Ascending aorta (tissue), 2 donors: ENCODE data around the gene RPTOR. TPM values are rescaled to one million over a fixed set of nuclear protein-coding genes. Genes with fewer than 3 reads are reported as not detected.

ENCODE experiments used
- DNase-seq, 2 donors: peaks; one replicate each; pipeline ENCODE4 v3.0.0-alpha.2; 2019; ENCODE audit warnings: low spot score in 2 of 2
- H3K27ac ChIP-seq, 2 donors: fragments of 200-600 bp; sonication (generic); one replicate each; pipeline ENCODE4 v1.5.1; 2016 to 2017; ENCODE audit warnings: mild to moderate bottlenecking in 1 of 2
- H3K27me3 ChIP-seq: fragments of 200-600 bp; sonication (generic); one replicate; pipeline ENCODE4 v1.5.1; 2017
- H3K36me3 ChIP-seq, 2 donors: fragments of 200-600 bp; sonication (generic); one replicate each; pipeline ENCODE4 v1.5.1; 2016
- H3K4me1 ChIP-seq, 2 donors: fragments of 200-600 bp; sonication (generic); one replicate each; pipeline ENCODE4 v1.5.1; 2016 to 2017; ENCODE audit warnings: mild to moderate bottlenecking in 1 of 2
- H3K4me3 ChIP-seq, 2 donors: fragments of 200-600 bp; sonication (generic); one replicate each; pipeline ENCODE4 v1.5.1; 2016 to 2017; ENCODE audit warnings: mild to moderate bottlenecking in 1 of 2
- H3K9me3 ChIP-seq, 2 donors: fragments of 200-600 bp; sonication (generic); one replicate each; pipeline ENCODE4 v1.5.1; 2016
- intact Hi-C: fragments of 100-400 bp; cut with DNase I; formaldehyde crosslinking; loops from one replicate; pipeline ENCODE4 v1.15.1; 2023
- total RNA-seq: library from RNA; depleted of rRNA; stranded (reverse); fragments of >200 nt; gene quantifications from one replicate; pipeline ENCODE4 v1.1.0, GENCODE V29; 2016
- TF ChIP-seq, protein P1 (sequence below), 3 experiments: fragments of 200-600 bp in 2 of 3; fragments of 450-650 bp in 1 of 3; sonication (generic) in 2 of 3; IDR thresholded peaks; one replicate each; pipeline ENCODE4 v1.5.1; 2016 to 2019; ENCODE audit warnings: antibody characterized with exemption in 3 of 3, mild to moderate bottlenecking in 1 of 3, moderate library complexity in 1 of 3

The RPTOR gene
- total RNA-seq, 1 donor from 2014 or later: 36.1 TPM

DNA sequence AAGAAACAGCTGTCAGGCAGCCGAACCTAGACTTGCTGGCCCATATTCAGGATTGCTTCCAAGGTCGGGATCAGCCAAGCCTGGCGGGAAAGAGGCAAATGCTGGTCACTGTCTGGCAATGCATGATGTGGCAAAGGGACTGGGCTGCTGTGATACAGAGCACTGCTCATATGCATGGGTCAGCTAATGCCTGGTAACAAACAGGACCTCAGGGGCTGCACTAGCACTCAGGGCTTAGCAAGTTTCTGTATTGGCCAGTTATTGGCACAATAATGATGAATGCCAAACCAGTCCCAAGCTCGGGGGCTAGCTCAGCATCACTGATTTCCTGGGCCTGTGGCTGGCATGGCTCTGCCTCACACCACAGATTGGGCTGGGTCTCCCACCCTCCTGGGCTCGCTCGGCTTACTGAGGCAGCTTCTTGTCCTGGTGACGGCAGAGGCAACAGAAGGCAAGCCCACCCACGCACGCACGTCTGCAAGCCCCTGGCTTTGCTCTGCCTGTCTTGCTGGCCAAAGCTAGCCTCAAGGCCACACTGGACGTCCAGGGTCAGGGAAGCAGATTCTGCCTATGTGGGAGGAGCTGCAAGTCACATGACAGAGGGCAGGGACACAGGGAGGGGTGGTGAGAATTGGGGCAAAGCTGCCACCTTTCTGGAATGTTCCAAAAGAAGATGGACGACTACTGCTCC lies 21.4 kb upstream of the RPTOR start:
- no peaks in the 10 kb centered on the region for H3K4me1 ChIP-seq
- H3K4me3 ChIP-seq: no peak overlapping the region
- no peak for DNase-seq
- H3K36me3 ChIP-seq: no peaks in the 10 kb centered on the region
- no peaks in the 10 kb centered on the region for H3K9me3 ChIP-seq
- intact Hi-C loops: no loop called here
- no peak overlapping the region for H3K27ac ChIP-seq
- no peaks in the 10 kb centered on the region for H3K27me3 ChIP-seq
- TF ChIP-seq, protein P1, sequence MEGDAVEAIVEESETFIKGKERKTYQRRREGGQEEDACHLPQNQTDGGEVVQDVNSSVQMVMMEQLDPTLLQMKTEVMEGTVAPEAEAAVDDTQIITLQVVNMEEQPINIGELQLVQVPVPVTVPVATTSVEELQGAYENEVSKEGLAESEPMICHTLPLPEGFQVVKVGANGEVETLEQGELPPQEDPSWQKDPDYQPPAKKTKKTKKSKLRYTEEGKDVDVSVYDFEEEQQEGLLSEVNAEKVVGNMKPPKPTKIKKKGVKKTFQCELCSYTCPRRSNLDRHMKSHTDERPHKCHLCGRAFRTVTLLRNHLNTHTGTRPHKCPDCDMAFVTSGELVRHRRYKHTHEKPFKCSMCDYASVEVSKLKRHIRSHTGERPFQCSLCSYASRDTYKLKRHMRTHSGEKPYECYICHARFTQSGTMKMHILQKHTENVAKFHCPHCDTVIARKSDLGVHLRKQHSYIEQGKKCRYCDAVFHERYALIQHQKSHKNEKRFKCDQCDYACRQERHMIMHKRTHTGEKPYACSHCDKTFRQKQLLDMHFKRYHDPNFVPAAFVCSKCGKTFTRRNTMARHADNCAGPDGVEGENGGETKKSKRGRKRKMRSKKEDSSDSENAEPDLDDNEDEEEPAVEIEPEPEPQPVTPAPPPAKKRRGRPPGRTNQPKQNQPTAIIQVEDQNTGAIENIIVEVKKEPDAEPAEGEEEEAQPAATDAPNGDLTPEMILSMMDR (IDR thresholded peaks at IDR 0.05): no peak

DNA sequence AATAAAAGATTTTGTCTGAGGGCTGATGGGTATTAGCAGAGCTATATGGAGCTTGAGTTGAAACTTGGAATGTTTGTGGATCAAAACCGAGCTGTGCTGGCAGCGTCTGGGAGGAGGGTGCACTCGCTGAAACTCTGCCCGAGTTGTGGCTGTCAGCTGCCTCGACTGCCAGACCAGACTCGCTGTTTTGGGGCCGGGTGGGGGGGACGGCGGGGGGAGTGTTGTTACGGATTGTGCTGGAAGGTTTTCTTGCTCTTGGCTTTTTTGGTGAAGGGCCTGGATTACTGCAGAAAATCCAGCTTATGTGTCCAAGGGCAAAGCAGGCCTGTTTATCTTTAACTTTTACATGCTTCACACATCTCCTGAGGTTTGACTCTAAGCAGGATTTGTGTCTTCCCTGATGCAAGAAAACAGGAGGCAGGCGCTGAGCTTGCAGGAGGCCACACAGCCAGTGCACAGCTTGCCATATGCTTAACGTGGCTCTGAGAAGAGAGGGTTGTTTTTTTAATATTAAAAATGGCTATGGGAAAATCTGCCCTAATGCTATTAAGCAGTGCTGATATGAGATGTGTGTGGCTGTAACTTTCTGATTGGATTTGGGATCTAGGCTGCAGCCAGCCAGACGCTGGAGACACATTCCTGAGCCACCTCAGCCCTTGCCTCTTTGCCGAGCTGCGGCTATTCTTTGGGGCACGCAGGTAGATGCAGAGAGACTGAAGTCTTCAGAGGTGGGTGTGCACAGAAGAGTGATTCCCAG lies 20.5 kb upstream of the RPTOR start:
- no peaks in the 10 kb centered on the region for H3K27me3 ChIP-seq
- intact Hi-C loops: no loop called here
- TF ChIP-seq, protein P1 (IDR thresholded peaks at IDR 0.05): no peak
- no peaks in the 10 kb centered on the region for H3K36me3 ChIP-seq
- no peak for DNase-seq
- no peaks in the 10 kb centered on the region for H3K4me1 ChIP-seq
- H3K27ac ChIP-seq: no peak overlapping the region
- no peak overlapping the region for H3K4me3 ChIP-seq
- H3K9me3 ChIP-seq: no peaks in the 10 kb centered on the region

DNA sequence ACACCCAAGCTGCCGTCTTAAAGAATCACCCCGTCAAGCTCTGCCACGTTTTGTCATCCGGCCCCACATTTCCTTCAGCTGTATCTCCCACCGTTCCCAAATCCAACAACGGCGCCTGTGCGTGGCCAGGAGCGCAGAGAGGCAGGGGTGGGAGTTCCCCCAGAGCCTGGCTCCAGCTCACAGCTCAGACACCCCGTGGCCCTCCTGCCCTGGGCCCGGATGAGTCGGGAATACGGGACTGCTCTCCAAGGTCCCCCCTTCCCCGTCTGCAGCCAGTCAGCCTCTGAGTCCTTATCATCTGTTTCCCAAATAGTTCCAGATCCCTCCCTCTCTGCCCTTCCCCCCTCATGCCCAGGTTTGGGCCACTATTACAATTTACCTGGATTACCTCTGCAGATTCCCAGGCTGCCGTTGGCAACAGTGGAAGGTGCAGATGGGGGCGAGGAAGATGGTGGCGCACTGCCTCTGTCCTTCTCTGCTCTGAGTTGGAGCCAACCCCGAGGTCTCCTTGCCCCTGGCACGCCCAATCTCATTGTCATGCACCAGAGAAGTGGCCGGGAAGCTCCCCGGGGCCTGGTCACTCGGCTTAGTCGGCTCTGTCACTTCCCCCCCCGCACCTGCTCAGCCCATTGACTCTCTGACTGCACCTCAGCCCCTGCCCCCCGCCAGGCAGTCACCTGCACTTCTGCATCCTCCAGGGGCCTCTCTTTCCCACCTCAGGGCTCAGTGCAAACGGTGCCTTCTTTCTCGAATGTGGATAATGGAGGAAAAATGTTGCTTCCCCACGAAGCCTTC lies 18.3 kb upstream of the RPTOR start:
- Histone ChIP-seq H3K36me3 (no peaks in the 10 kb centered on the region), H3K27me3 (no peaks in the 10 kb centered on the region), H3K4me1 (no peaks in the 10 kb centered on the region), H3K4me3 (no peak overlapping the region), H3K9me3 (no peaks in the 10 kb centered on the region), H3K27ac (no peak overlapping the region)
- no peak for DNase-seq
- TF ChIP-seq, protein P1 (IDR thresholded peaks at IDR 0.05): no peak
- intact Hi-C loops: no loop called here

DNA sequence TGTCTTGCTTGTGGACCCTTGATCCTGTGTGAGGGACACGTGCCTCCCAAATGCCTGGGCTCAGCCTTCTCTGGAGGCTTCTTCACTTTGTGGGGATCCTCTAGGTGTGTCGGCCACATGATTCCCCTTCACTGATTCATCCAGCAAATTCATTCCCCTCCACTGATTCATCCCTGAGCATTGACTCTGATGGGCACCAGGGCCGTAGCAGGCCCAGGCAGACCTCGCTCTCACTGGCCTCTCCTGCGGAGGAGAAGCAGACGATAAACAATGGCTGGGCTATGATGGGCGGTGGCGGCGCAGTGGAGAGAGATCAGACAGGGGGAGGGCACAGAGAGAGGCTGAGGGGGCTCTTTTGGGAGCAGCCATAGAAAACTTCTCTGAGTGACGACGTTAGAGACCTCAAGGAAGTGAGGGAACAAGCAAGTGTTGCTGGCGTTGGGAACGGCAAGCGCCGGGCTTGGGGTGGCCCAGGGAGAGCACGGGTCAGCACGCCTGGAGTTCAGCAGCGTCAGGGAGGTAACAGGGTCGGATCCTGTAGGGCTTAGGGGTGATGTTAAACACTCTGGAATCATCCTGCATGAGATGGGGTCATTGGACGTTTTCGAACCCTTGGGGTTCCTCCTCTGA lies 17.5 kb upstream of the RPTOR start:
- Histone ChIP-seq H3K27me3 (no peaks in the 10 kb centered on the region), H3K36me3 (no peaks in the 10 kb centered on the region), H3K4me3 (no peak overlapping the region), H3K4me1 (no peaks in the 10 kb centered on the region), H3K27ac (no peak overlapping the region), H3K9me3 (no peaks in the 10 kb centered on the region)
- DNase-seq: no peak
- TF ChIP-seq, protein P1 (IDR thresholded peaks at IDR 0.05): no peak
- intact Hi-C loops: no loop called here

DNA sequence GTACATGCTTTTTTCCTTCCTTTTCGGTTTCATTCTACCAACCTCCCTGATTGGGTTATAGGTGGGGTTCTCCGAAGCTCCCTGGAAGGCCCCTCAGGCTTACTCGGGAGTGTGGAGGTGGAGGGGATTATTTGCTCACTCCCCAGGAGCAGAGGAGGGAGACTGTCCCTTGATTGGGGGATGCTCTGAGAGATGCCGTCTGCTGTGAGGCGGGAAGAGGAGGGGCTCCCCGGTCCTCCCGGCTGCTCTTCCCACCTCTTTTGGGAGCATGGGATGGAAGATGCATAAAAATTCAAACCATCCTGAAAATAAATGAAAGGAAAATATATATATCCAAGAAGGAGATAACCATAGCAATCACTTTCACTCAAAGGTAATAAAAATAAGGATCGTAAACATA lies 16.1 kb upstream of the RPTOR start:
- intact Hi-C loops: no loop called here
- Histone ChIP-seq H3K27me3 (no peaks in the 10 kb centered on the region), H3K36me3 (no peaks in the 10 kb centered on the region), H3K9me3 (no peaks in the 10 kb centered on the region), H3K4me1 (no peaks in the 10 kb centered on the region), H3K4me3 (no peak overlapping the region), H3K27ac (no peak overlapping the region)
- TF ChIP-seq, protein P1 (IDR thresholded peaks at IDR 0.05): no peak
- DNase-seq: no peak
